Measurements from ENCODE around the gene BAX.
"Not testable (repeated sequence)": the region's sequence is repeated elsewhere in the genome, so short reads cannot be mapped to it uniquely, and the experiment has no call there.

Gene BAX

GRCh38 chr19:48954595-48955307, at the start of gene BAX:
TSS of gene BAX (plus strand) at chr19:48954875. CDS start at chr19:48954929, 54 bp downstream.
- DNase-seq (ENCODE audit: low read depth) = peak; percentile 83
- TF ChIP-seq, protein P1, sequence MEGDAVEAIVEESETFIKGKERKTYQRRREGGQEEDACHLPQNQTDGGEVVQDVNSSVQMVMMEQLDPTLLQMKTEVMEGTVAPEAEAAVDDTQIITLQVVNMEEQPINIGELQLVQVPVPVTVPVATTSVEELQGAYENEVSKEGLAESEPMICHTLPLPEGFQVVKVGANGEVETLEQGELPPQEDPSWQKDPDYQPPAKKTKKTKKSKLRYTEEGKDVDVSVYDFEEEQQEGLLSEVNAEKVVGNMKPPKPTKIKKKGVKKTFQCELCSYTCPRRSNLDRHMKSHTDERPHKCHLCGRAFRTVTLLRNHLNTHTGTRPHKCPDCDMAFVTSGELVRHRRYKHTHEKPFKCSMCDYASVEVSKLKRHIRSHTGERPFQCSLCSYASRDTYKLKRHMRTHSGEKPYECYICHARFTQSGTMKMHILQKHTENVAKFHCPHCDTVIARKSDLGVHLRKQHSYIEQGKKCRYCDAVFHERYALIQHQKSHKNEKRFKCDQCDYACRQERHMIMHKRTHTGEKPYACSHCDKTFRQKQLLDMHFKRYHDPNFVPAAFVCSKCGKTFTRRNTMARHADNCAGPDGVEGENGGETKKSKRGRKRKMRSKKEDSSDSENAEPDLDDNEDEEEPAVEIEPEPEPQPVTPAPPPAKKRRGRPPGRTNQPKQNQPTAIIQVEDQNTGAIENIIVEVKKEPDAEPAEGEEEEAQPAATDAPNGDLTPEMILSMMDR (conservative IDR thresholded peaks at IDR 0.05; ENCODE audit: low read depth, low read length) = no peak
- peak within 1 kb of the TSS; percentile 74 for H3K4me3 ChIP-seq (ENCODE audit: low read length)

DNA sequence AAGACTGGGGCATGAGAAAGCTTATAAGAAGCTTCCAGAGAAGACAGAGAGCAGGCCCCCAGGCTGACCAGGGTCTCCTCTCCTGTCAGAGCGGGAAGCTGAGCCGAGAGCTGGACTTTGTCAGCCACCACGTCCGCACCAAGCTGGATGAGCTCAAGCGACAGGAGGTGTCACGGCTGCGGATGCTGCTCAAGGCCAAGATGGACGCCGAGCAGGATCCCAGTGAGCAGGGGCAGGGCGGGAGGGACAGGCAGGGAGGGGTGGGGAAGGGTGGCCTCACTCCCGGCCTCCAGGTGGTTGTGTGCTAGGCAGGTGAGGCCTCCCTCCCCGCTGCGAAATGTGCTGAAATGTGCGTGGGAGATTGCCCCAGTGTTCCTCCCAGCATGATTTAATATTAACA, 49.0 kb upstream of the BAX start:
- TF ChIP-seq, protein P1 (conservative IDR thresholded peaks at IDR 0.05; ENCODE audit: low read depth, low read length) = no peak
- H3K4me3 ChIP-seq (ENCODE audit: low read length) = no peak overlapping the region
- DNase-seq (ENCODE audit: low read depth) = no peak

GRCh38 chr19:48906324-48906723, 48.4 kb upstream of the BAX start:
- TF ChIP-seq, protein P1 (conservative IDR thresholded peaks at IDR 0.05; ENCODE audit: low read depth, low read length) = no peak
- H3K4me3 ChIP-seq (ENCODE audit: low read length) = no peak overlapping the region
- no peak for DNase-seq (ENCODE audit: low read depth)

DNA sequence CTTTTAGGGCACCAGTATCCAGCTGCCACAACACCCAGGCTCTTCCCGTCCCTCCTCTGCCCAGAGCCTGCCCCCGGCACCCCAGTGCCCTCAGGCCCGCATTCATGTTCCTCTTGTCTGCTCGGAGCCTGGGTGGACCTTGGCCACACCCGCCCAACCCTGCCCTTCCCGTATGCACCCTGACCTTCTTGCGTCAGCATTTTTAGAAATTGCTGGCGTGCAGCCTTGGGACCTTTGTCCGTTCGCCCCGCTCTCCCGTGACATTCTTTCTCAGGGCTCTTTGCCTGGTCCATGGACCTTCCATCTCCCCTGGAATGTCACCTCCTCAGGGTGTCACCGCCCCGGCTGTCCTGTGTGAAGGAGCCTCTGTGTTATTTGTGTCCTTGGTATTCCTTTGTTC, 47.0 kb upstream of the BAX start:
- TF ChIP-seq, protein P1 (conservative IDR thresholded peaks at IDR 0.05; ENCODE audit: low read depth, low read length) = no peak
- DNase-seq (ENCODE audit: low read depth) = no peak

DNA sequence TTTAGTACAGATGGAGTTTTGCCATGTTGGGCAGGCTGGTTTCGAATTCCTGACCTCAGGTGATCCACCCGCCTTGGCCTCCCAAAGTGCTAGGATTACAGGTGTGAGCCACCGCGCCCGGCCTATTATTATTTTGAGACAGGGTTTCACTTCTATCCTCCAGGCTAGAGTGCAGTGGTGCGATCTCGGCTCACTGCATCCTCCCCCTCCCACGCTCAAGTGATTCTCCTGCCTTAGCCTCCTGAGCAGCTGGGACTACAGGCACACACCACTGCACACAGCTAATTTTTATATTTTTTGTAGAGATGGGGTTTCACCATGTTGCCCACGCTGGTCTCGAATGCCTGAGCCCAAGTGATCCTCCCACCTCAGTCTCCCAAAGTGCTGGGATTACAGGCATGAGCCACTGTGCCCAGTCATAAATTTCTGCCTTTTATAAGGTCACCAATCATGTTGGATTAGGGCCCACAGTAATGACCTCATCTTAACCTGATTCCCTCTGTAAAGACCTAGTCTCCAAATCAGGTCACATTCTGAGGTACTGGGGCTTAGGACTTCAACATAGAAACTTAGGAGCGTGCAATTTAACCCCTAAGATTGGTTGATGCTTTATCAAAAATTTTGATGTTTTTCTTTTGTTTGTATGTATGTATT, 45.1 kb upstream of the BAX start:
- not testable (repeated sequence) for DNase-seq (ENCODE audit: low read depth); H3K4me3 ChIP-seq (ENCODE audit: low read length)

More for the DNA sequence above, 47.0 kb upstream of the BAX start:
- H3K4me3 ChIP-seq (ENCODE audit: low read length) = no peak overlapping the region

- TF ChIP-seq, protein P1 (conservative IDR thresholded peaks at IDR 0.05; ENCODE audit: low read depth, low read length) = no peak
- no peak overlapping the region for H3K4me3 ChIP-seq (ENCODE audit: low read length)
- no peak for DNase-seq (ENCODE audit: low read depth)
These were observed 43.9 kb upstream of the BAX start for GRCh38 chr19:48910803-48911202.

GRCh38 chr19:48913114-48913889, 41.4 kb upstream of the BAX start:
- H3K4me3 ChIP-seq (ENCODE audit: low read length) = no peak overlapping the region
- DNase-seq (ENCODE audit: low read depth) = no peak
- TF ChIP-seq, protein P1 (conservative IDR thresholded peaks at IDR 0.05; ENCODE audit: low read depth, low read length) = no peak

All from retinal pigment epithelial cell (primary cell).